Right forelimb (tissue), 1 donor: ENCODE data around the gene BACE1.
"Not testable (repeated sequence)": the region's sequence is repeated elsewhere in the genome, so short reads cannot be mapped to it uniquely, and the experiment has no call there.

Experiments
- DNase-seq: peaks from one replicate; pipeline ENCODE4 v3.0.0-alpha.2; 2018

BACE1 gene

GRCh38 chr11:117316197-117316961, at the start of gene BACE1:
Gene BACE1 (minus strand): TSS chr11:117316256. CDS start chr11:117315795, 461 bp downstream.
- DNase-seq = peak; percentile 90

- no peak for DNase-seq
Observed at GRCh38 chr11:117361432-117361831, 45.4 kb upstream of the BACE1 start.

DNA sequence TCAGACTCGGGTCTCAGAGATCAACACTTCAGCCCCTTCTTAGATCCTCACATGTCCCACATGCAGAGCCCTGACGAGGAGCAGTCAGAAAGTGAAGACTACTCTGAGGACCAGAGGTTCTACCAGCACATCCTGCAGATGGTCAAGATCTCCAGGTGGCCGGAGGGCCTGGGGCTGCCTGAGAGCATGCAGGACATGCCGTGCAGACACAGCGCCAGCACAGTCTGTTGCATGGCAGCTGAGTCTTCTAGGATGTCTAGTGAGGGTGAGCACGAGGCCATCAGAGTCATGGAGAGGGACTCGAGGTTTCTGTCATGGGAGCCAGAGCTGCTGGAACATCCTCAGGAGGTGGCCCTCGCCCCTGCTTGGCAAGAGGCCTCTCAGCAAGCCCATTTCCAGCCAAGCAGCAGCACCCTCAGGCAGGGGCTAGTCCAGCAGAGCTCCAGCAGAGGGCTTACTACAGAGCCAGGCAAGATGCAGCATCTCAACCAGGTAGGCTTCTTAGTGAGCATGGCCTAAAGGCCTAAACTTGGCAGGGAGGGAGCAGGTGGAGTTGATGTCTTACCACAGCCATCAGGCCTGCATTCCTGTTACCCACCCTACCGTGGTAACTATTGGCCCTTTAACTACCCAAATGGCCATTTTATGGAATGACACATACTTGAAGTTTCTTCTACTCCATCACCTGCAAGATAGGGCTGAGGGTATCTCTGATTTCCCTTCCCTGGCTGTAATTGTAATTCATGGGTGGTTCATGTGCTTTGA, 40.3 kb upstream of the BACE1 start:
- no peak for DNase-seq

DNA sequence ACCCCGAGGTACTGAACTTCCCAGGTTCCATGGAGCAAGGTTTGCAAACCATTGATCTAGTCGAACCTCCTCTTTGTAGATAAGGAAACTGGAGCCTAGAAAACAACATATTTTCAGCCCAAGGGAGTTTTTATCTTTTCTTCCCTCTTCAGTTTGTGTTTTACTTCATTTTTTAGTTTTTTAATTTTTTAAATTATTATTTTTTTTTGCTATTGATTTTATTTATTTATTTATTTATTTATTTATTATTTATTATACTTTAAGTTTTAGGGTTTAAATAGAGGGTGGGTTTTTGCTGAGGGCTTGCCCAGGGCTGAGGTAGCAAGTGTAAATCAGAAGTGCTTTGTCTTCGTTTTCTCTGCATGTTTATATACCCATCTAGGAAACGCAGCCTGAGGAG, 38.5 kb upstream of the BACE1 start:
- DNase-seq = no peak

DNA sequence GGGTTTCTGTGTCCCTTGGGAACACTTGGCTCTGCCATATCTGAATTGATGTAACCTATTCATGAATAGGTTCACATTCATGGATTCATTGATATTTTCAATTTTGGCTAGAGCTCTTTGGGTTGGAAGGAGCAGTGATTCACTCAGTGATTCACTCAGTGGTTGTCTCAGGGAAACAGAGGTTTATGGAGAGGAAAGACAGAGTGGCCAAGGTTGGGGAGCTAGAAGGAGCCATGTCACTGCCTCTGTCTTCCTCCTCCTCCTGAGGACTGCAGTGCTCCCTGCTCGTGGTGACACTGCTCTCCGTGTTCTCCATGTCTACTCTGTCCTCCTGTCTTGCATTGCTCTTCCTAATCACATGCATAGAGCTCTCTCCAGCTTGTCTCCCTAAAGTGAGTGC, 29.0 kb upstream of the BACE1 start:
- DNase-seq = no peak

- no peak for DNase-seq
Observed at GRCh38 chr11:117337076-117337475, 21.0 kb upstream of the BACE1 start.

DNA sequence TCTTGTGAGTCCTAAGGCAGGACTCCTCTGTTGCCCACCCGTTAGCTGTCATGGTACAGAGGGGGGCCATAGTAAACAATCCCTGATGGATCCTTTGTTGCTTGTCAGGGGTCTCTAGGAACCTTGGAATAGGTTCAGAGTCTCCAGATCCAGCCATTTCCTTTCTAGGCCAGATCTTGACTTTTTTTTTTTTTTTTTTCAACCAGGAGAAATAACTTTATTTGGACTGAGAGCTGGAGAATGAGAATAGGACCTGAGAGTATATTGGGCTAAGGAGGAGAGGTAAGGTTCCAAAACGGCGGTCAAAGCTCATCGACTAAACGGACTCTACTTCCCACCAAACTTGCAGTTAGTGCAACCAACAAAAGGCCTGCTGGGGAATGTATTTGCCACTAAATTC, 19.3 kb upstream of the BACE1 start:
- DNase-seq = no peak

GRCh38 chr11:117334896-117335295, 18.8 kb upstream of the BACE1 start:
- DNase-seq = no peak

GRCh38 chr11:117333917-117334316, 17.9 kb upstream of the BACE1 start:
- no peak for DNase-seq

DNA sequence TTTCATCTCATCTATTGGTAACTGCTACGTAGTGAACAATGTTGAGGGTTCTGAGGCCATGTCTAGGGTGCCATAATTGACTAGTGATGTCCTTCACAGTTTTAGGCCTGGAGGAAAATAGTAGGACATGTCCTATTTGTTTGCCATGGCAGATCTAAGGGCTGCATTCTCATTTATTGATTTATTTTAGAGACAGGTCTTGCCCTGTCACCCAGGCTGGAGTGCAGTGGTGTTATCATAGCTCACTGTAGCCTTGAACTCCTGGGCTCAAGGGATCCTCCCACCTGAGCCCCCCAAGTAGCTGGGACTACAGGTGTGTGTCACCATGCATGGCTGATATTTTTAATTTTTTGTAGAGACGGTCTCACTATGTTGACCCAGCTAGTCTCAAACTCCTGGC, 16.8 kb upstream of the BACE1 start:
- DNase-seq = no peak

- no peak for DNase-seq
Observed at GRCh38 chr11:117328375-117329010, 12.4 kb upstream of the BACE1 start.

DNA sequence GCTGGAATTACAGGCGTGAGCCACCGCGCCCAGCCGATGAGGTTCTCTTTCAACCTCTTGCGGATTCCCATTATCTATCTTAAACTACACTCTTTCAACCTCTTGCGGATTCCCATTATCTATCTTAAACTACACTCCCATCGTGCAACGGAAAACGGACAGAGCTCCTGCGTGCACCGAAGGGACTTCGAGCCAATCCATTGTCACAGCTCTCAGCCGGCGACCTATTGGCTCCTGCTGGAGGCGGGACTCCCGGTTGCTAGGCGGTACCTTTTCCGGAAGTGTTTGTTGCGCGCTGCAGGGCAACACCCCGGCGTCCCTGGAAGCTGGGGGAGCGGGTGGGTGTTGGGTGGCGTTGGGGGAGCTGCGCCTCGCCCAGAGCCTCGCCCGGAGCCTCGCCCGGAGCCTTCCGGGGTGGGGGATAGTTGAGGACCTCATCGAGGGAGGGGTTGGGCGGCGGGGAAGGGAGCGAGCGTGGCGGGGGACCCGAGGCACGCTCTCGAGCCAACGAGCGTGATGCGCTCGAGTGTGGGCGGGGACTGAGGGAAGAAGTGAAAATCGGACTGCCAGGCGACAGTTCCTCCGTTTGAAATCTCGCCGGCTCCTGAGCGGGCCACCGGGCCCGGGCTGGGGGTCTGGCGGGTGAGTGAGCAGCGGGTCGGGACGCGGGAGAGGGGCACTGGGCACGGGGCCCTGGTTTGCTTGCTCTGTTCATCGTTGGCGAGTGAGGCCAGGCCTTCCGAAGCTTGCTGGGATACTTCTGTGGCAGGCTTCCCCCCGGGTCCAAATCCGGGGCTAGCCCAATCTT, 11.7 kb upstream of the BACE1 start, which contains the start of gene CEP164:
TSS of gene CEP164 (plus strand) at position 288 of the 808 bp plus-strand sequence. CDS start 10,733 bp downstream, outside the sequence.
- peak; percentile 96 for DNase-seq

DNA sequence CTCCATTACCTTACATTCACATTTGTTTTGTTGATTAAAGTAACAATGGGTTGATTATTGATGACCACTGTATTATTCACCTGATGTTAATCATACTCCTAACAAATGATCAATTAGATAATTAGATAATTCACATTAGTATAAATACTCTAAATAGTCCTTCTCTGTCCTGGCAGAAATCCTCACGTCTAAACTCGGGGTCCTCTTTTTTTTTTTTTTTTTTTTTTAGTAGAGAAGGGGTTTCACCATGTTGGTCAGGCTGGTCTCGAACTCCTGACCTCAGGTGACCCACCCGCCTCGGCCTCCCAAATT, 11.2 kb upstream of the BACE1 start:
- not testable (repeated sequence) for DNase-seq

GRCh38 chr11:117319214-117319840, 3.3 kb upstream of the BACE1 start:
- DNase-seq = no peak

DNA sequence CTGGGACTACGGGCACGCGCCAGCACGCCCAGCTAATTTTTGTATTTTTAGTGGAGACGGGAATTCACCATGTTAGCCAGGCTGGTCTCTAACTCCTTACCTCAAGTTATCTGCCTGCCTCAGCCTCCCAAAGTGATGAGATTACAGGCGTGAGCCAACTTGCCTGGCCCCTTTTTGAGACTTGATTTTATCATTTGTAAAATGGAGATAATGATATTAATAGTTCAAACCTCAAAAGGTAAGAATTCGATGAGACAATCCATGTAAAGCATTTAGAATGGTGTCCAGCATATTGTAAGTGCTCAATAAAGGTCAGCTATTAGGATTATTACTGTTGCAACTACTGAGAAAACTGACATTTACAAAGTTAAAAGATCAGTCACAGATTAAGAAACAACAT, 2.7 kb upstream of the BACE1 start:
- DNase-seq = no peak

DNA sequence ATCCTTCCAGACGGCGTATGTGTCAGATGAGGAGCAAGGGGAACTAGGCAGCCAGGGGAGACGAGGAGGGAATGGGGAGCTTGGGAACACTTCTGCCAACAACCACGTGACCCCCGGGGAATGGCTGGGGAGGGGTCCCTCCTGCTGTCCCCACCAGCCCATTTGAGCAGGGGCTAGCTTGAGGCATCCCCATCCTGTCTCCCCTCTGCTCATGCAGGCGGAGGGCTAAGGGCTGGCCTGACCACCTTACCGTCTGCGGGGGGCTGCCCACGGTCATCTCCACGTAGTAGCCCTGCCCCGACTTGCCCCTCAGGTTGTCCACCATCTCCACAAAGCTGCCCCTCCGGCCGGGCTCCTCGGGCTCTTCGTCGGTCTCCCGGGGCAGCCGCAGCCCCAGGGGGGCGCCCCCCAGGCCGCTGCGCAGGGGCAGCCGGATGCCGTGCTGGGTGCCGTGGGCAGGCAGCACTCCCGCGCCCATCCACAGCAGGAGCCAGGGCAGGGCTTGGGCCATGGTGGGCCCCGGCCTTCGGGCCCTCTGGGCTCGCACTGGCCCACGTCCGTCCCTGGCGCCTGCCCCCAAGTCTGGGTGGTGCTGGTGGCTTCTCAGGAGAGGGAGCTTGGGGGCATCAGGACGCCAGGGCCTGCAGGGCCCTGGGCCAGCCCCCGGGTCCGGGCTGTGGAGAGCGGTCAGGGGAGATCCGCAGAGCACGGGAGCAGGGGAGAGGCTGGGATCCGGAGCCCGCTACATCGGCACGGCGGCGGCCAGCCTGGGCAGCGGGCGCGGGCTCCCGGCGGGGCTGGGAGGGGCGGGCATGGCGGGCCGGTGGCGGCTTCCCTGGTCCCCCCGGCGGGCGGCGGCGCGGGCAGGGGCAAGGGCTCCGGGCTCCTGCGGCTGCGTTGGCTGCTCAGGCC, 515 bp downstream of the BACE1 start:
- no peak for DNase-seq

GRCh38 chr11:117314840-117315239, 1.2 kb downstream of the BACE1 start:
- no peak for DNase-seq

DNA sequence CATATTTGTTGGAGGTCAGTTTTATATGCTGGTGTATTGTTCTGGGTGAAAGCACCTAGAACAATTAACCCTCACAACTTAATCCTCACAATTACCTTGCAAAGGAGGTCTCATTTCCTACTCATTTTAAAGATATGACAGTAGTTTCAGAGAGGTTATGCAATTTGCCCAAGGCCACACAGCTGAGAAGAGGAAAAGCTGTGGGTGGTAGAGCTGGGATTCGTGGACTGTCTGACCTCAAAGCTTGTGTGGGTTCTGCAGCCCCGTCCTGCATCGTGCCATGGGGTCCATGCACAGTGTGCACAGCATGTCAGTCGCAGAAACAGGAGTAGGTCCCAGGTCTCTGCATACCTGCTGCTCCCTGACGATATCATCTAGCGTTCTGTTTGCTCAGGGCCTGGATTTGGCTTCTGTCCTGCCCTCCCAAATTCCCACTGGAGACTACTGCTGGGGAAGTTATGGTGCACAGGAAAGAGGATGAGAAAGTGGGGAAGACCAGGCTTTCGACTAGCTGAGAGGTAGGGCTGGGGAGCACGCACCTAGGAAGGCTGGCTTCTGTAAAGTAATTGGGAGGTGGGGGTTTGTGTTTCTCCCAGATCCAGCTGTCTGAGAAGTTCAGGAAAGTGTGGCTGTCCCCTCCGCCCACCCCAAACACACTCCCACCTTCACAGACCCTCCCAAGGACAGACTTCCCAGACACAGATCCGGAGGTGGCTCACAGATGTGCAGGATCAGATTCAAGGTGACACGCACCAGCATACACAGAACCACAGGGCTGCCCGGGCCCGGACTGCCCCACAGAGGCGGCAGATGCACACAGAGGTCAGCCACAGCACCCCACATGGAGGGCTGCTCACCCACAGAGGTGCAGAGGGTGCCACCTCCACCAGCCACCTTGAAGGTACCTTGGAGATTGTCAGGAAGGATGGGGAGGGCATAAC, 2.0 kb downstream of the BACE1 start:
- DNase-seq = no peak

- no peak for DNase-seq
Observed at GRCh38 chr11:117313091-117313490, 3.0 kb downstream of the BACE1 start.

GRCh38 chr11:117309310-117309709, 6.7 kb downstream of the BACE1 start:
- no peak for DNase-seq
